ENCODE data around the gene EMID1.

EMID1 gene

GRCh38 chr22:29260031-29260560 is 54.4 kb downstream of the EMID1 start:
- no peak for DNase-seq (ENCODE audit: low read depth in 2 of 2)

- no peak for DNase-seq (ENCODE audit: low read depth in 2 of 2)
Measured at GRCh38 chr22:29260601-29261315, 55.1 kb downstream of the EMID1 start.

- no peak for DNase-seq (ENCODE audit: low read depth in 2 of 2)
Measured at GRCh38 chr22:29263791-29264276, 58.1 kb downstream of the EMID1 start.

GRCh38 chr22:29265305-29265704 is 59.6 kb downstream of the EMID1 start:
- no peak for DNase-seq (ENCODE audit: low read depth in 2 of 2)

GRCh38 chr22:29265929-29266328 is 60.2 kb downstream of the EMID1 start:
- no peak for DNase-seq (ENCODE audit: low read depth in 2 of 2)

DNA sequence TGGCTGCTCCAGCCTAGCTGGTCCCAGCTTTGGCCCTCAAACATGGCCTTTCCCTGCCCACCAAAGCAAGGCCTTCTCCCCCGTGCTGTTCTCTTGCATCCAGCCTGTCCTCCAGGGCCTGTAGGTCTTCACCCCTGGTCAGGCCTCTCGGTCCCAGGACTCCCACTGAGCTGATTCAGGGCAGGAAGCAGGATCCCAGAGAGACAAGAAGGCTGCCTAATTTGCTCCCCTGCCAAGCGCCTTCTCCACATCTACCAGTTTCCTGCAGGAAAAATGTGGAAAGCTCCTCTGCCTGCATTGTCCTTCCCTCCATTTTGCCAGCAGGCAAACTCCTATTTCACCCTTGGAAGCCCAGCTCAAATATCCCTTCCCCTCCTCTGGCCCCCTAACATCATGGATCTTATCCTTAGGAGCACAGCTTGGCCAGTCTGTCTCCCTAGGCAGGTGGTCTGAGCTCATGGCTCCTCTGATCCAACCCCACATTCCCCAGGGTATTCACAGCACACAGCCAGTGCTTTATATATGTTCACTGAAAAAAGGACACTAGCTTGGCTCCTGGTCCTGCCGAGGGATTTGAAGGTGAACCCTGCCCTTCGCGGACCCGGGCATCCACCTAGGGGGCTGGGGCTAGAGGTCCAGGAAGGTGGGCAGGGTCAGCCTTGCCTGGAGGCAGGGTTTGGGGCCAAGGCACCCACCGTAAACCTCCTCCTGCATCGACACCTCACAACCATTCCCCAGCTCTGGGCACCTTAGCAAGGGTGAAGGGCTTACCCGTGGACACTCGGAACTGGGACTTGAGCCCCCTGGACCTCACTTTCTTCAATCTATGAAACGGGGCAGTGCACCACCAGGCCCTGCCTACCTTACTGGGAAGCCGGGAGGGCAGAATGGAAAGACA is 61.1 kb downstream of the EMID1 start:
- DNase-seq (ENCODE audit: low read depth in 2 of 2), result no peak

- DNase-seq (ENCODE audit: low read depth in 2 of 2), result no peak
Measured at GRCh38 chr22:29267462-29267857, 61.8 kb downstream of the EMID1 start.

DNA sequence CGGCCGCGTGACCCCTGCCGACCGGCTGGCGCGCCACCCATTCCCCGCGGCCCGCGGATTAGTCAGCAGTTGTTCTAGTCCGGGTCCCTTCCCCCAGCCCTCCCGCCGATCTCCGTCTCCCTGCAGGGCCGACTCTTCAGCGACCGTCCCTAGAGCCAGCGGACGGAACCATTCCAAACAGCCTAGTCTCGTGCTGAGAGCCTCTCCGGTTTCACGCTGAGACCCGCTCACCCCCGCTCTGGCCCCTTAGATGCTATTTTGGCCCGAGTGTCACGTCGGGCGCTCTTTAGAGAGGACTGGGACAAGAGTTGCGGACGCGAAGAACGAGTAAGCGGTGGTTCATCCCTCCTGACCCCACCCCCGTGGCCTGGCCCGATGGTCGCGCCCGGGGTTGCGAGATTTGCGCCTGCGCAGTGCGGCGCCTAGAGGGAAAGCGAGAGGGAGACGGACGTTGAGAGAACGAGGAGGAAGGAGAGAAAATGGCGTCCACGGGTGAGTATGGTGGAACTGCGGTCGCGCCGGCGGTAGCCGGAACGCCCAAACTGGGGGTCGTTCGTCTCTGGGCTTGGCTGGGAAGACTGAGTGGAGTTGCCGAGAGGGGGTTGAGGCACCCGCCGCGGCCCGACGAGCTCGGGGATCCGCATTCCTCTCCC is 62.3 kb downstream of the EMID1 start, which contains the start of the genes EWSR1 and RHBDD3:
EWSR1 (plus strand) TSS at position 411 of the 653 bp plus-strand sequence; CDS start at position 480, 69 bp downstream.
RHBDD3 (minus strand) TSS at position 124 of the 653 bp plus-strand sequence. CDS start 2,355 bp downstream, outside the sequence.
- peak; percentile 93 to 97 for DNase-seq (ENCODE audit: low read depth in 2 of 2)

GRCh38 chr22:29268511-29269229 is 63.0 kb downstream of the EMID1 start:
- DNase-seq (ENCODE audit: low read depth in 2 of 2), result peak in 1 of 2 donors; percentile 28

DNA sequence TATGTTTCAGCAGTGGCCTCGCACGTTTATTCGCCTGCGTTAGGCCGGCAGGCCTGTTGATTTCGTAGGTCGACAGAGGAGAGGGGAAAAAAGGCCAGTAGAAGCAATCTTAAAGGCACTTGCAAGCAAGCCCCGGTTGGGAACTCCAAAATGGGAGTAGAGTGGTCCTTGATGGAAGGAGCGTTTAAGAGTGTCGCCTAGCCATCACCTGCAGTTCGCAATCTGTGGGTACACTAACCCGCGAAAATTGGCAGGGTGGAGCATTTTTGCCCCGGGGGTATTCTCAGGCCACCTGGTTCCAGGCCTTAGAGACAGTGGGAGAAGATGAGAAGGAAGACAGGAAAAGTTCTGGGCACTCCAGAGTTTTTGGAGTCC is 63.5 kb downstream of the EMID1 start:
- no peak for DNase-seq (ENCODE audit: low read depth in 2 of 2)

- DNase-seq (ENCODE audit: low read depth in 2 of 2), result no peak
Measured at GRCh38 chr22:29269731-29270474, 64.2 kb downstream of the EMID1 start.

GRCh38 chr22:29270475-29271271 is 65.0 kb downstream of the EMID1 start:
- no peak for DNase-seq (ENCODE audit: low read depth in 2 of 2)

DNA sequence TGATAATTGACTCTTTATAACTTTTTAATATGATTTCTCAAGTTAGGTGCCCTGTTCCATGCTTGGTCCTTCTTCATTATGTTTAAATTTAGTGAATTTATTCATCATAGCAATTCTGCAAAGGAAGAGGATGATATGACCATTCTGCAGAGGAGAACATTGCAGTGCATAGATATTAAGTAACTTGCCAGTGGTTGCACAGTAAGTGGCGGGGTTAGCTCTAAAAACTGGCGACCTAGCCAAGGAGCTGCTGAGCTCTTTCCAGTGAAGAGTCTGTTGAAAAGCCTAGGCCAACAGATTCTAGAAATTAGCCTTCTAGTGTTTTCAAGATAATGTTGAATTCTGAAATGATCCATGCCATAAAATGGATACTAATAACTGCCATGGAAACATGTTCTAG is 66.9 kb downstream of the EMID1 start:
- no peak for DNase-seq (ENCODE audit: low read depth in 2 of 2)

- DNase-seq (ENCODE audit: low read depth in 2 of 2), result no peak
Measured at GRCh38 chr22:29275167-29275566, 69.5 kb downstream of the EMID1 start.

GRCh38 chr22:29275819-29276565 is 70.3 kb downstream of the EMID1 start:
- DNase-seq (ENCODE audit: low read depth in 2 of 2), result no peak

DNA sequence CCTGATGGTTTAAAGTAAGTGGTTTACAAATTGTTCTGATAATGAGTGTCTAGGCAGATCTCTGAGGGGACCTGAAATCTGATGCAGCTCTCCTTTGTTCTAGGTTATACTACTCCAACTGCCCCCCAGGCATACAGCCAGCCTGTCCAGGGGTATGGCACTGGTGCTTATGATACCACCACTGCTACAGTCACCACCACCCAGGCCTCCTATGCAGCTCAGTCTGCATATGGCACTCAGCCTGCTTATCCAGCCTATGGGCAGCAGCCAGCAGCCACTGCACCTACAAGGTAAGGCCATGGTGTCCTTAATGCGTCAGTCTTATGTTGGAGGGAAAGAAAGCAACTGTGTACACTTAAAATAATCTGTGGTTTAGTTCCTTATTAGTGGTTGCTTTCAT is 72.2 kb downstream of the EMID1 start:
- no peak for DNase-seq (ENCODE audit: low read depth in 2 of 2)

- no peak for DNase-seq (ENCODE audit: low read depth in 2 of 2)
Measured at GRCh38 chr22:29284196-29284595, 78.5 kb downstream of the EMID1 start.

DNA sequence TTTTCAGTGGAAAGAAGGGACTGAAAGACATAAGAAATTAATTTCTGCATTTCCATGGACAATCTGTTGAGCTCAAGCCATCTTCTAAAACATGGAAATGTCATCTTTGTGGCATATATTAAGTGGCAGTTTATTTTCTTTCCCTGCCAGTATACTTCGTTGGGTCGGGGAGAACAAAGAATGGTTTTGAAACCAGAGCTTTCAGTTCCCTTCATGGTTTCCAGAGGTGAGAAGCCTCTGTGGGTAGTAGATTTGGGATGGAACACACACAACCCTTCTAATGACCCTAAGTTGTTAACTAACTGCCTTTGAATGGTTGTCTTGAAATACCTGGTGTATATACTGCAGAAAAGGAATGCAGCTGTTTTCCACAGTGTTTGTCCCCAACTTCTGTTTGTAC is 83.1 kb downstream of the EMID1 start:
- no peak for DNase-seq (ENCODE audit: low read depth in 2 of 2)

- no peak for DNase-seq (ENCODE audit: low read depth in 2 of 2)
Measured at GRCh38 chr22:29290061-29290460, 84.4 kb downstream of the EMID1 start.
